SK-N-SH treated with all-trans-retinoic acid at 6 μM for 48 hours (cell line): ENCODE data around the gene TEKT3.

Experiments used
- PATZ1 ChIP-seq: fragments of 250-450 bp; sonication (Bioruptor Pico); IDR thresholded peaks from 2 replicates; pipeline ENCODE4 v1.8.0; 2020; ENCODE audit warnings: mild to moderate bottlenecking, moderate library complexity, borderline replicate concordance
- ZNF565 ChIP-seq: fragments of 450-650 bp; formaldehyde crosslinking; conservative IDR thresholded peaks from 2 replicates; pipeline ENCODE4 v1.5.0; 2020; ENCODE audit warnings: low read depth, mild to moderate bottlenecking, moderate library complexity

GRCh38 chr17:15351478-15351840 lies 10.1 kb upstream of the TEKT3 start:
- TF ChIP-seq PATZ1 (CRISPR knock-in tag) (no peak), ZNF565 (CRISPR knock-in tag) (no peak)
